Endothelial cell of umbilical vein (primary cell): Measurements from ENCODE around the gene TMEM82. TPM values are rescaled to one million over a fixed set of nuclear protein-coding genes. Genes with fewer than 3 reads are reported as not detected.

Experiments
- BruUV-seq: library from RNA; stranded (reverse); fragments of 400-500 nt; replicated peaks from 2 replicates; lab custom pipeline; 2021; lab: Mats Ljungman, UMichigan
- CTCF ChIA-PET: fragments of 300-600, 350-600 bp; sonication (Branson Sonifier 250); formaldehyde crosslinking; loops from one replicate; lab custom pipeline; 2021; ENCODE audit warnings: antibody characterized with exemption, inconsistent platforms; lab: Charles Lee
- POLR2A ChIA-PET: fragments of 300-600, 350-600 bp; sonication (Branson Sonifier 250); formaldehyde crosslinking; loops from one replicate; lab custom pipeline; 2021; ENCODE audit warnings: antibody characterized with exemption, inconsistent platforms; lab: Charles Lee
- DNase-seq: peaks from one replicate; pipeline ENCODE4 v3.0.0-alpha.2; 2011; ENCODE audit warnings: low read depth, low spot score
- FAIRE-seq: peaks from 2 replicates; lab custom pipeline; 2011; peaks lifted over from hg19 to GRCh38; lab: Jason Lieb, UNC
- H2AFZ ChIP-seq: 2 replicates; pipeline ENCODE4 v1.6.0; 2012; ENCODE audit warnings: low read depth, low read length, control low read depth, inconsistent platforms
- H3K27ac ChIP-seq: 2 replicates; pipeline ENCODE4 v1.5.1; 2011; ENCODE audit warnings: low read depth, mild to moderate bottlenecking, control low read depth, low read length, moderate library complexity; ENCODE audit not compliant: insufficient read depth
- H3K27me3 ChIP-seq, 2 experiments: 2 replicates each; pipeline versions ENCODE4 v1.6.0 to v1.6.1; 2011; ENCODE audit warnings: low read length in 2 of 2, mixed read lengths in 1 of 2; ENCODE audit not compliant: control insufficient read depth in 2 of 2, insufficient read depth in 2 of 2
- H3K36me3 ChIP-seq, 2 experiments: 2 replicates in 1 of 2; 3 replicates in 1 of 2; pipeline ENCODE4 v1.5.1; 2011; ENCODE audit warnings: low read length in 2 of 2, mild to moderate bottlenecking in 1 of 2, moderate library complexity in 1 of 2; ENCODE audit not compliant: control insufficient read depth in 2 of 2, insufficient read depth in 2 of 2; ENCODE audit errors: extremely low read depth in 1 of 2
- H3K4me1 ChIP-seq: 3 replicates; pipeline ENCODE4 v1.5.1; 2011; ENCODE audit warnings: mild to moderate bottlenecking, low read length; ENCODE audit not compliant: control insufficient read depth, insufficient read depth; ENCODE audit errors: extremely low read depth
- H3K4me2 ChIP-seq: 2 replicates; pipeline ENCODE4 v1.6.1; 2011; ENCODE audit warnings: low read length, control low read depth, mixed read lengths; ENCODE audit not compliant: insufficient read depth
- H3K4me3 ChIP-seq, 3 experiments: fragments of 200-600 bp in 1 of 3; sonication (generic), shearing (Covaris generic) in 1 of 3; replicated peaks in 1 of 3; 2 replicates each; pipeline ENCODE4 v1.5.1; 2011 to 2016; ENCODE audit warnings: control low read depth in 3 of 3, low read length in 3 of 3, mild to moderate bottlenecking in 2 of 3, inconsistent platforms in 1 of 3, low read depth in 1 of 3, moderate library complexity in 1 of 3; ENCODE audit not compliant: insufficient read depth in 1 of 3
- H3K79me2 ChIP-seq: 2 replicates; pipeline ENCODE4 v1.6.0; 2012; ENCODE audit warnings: low read length, inconsistent platforms; ENCODE audit not compliant: control insufficient read depth, insufficient read depth
- H3K9ac ChIP-seq: replicated peaks from 2 replicates; pipeline ENCODE3; 2011; ENCODE audit warnings: low read length, control low read depth; ENCODE audit not compliant: insufficient read depth; ENCODE audit errors: extremely low read depth
- H3K9me1 ChIP-seq: replicated peaks from 3 replicates; pipeline ENCODE4 v1.6.0; 2011; ENCODE audit warnings: mild to moderate bottlenecking, low read length; ENCODE audit not compliant: control insufficient read depth, insufficient read depth; ENCODE audit errors: extremely low read depth
- H3K9me3 ChIP-seq: replicated peaks from 2 replicates; pipeline ENCODE4 v1.5.1; 2012; ENCODE audit warnings: low read length, inconsistent platforms; ENCODE audit not compliant: control insufficient read depth, insufficient read depth
- H4K20me1 ChIP-seq: replicated peaks from 2 replicates; pipeline ENCODE3; 2011; ENCODE audit warnings: mild to moderate bottlenecking, low read length; ENCODE audit not compliant: control insufficient read depth, insufficient read depth; ENCODE audit errors: extremely low read depth
- EZH2 ChIP-seq: IDR thresholded peaks from 2 replicates; pipeline ENCODE4 v1.6.1; 2012; ENCODE audit warnings: borderline replicate concordance, low read depth, mild to moderate bottlenecking, moderate library complexity, low read length, inconsistent platforms; ENCODE audit not compliant: severe bottlenecking
- FOS ChIP-seq: IDR thresholded peaks from 2 replicates; pipeline ENCODE4 v1.6.1; 2011; ENCODE audit warnings: mild to moderate bottlenecking, low read length, moderate library complexity, borderline replicate concordance; ENCODE audit not compliant: insufficient read depth
- GATA2 ChIP-seq: IDR thresholded peaks from 2 replicates; pipeline ENCODE4 v1.7.0; 2011; ENCODE audit warnings: low read depth, mild to moderate bottlenecking, moderate library complexity, mixed read lengths, low read length; ENCODE audit not compliant: insufficient read length, insufficient read depth
- JUN ChIP-seq: IDR thresholded peaks from 2 replicates; pipeline ENCODE4 v1.6.1; 2011; ENCODE audit warnings: borderline replicate concordance, low read depth; ENCODE audit not compliant: insufficient read length, insufficient read depth
- MYC ChIP-seq: IDR thresholded peaks from one replicate; pipeline ENCODE4 v1.6.1; 2011; ENCODE audit warnings: mild to moderate bottlenecking, low read depth, low read length
- POLR2A ChIP-seq: IDR thresholded peaks from 2 replicates; pipeline ENCODE4 v1.6.1; 2012; ENCODE audit warnings: low read depth, mild to moderate bottlenecking, control low read depth, low read length
- POLR2AphosphoS5 ChIP-seq: IDR thresholded peaks from 2 replicates; pipeline ENCODE4 v1.6.1; 2012; ENCODE audit warnings: low read depth, mild to moderate bottlenecking, control low read depth, low read length, moderate library complexity; ENCODE audit not compliant: insufficient read depth
- dilution Hi-C: fragments of 300-500 bp; cut with MboI; formaldehyde crosslinking; loops from one replicate; pipeline ENCODE4 v1.15.0; 2019; ENCODE audit warnings: low sequenced_read_pairs; ENCODE audit not compliant: extremely low pct_ligation_motif_present
- intact Hi-C: fragments of 100-400 bp; cut with micrococcal nuclease; formaldehyde crosslinking; loops from one replicate; pipeline ENCODE4 v1.10.0; 2022
- polyA plus RNA-seq, 4 experiments: library from polyadenylated mRNA; depleted of rRNA in 3 of 4; stranded (reverse) in 3 of 4; unstranded in 1 of 4; fragments of >200 nt; gene quantifications; 2 replicates each; pipeline versions ENCODE4 v1.2.1 to v1.2.3, GENCODE V29; 2011 to 2012; ENCODE audit warnings: missing spikeins in 1 of 4
- total RNA-seq: library from RNA; stranded (reverse); gene quantifications from 2 replicates; pipeline ENCODE4 v1.2.3, GENCODE V29; 2021
- TF ChIP-seq, protein P1 (sequence below): IDR thresholded peaks from 2 replicates; pipeline ENCODE4 v1.6.1; 2011; ENCODE audit not compliant: insufficient read depth, insufficient read length

The TMEM82 gene
- total and polyA plus RNA-seq, 2 donors (not counting 3 experiments of a cell fraction or from before 2014, with no cell fraction given), result not detected

DNA sequence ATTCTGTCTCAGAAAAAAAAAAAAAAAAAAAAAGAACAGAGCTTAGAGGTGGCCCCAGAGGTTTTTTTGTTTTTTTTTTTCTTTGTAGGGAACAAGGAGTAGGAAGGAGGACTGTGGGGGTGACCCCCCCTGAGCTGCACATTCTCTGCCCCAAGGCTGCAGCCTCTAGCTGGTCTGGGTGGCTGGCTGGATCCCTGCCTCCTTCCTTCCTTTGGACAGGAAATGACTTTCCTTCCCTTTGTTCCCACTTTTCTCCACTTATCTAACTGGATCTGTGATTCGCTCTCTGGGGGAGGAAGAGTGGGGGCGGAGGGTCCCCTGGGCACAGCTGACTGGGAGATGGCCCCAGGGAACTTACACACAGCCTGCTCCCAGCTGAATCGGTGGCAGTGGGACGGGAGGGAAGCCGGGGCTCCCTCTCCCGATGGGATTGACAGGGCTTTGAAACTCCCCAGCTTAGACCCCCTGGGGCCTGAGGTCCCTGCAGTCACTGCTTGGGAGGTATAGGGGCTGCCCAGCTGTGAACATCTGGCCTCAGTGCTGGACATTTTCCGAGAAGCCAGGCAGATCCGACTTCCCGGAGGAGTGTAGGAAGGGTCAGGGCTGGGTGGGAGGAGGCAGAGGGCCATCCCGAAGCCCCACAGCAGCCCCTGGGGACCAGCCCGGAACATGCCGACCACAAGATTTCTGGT lies 18.4 kb downstream of the TMEM82 start:
- CTCF ChIA-PET, result interaction anchor here (1.0 to 4.4 kb wide), 7 partner anchors 12 to 164 kb away, joined by 3 to 31 read pairs (median 4); partner anchors contain the start of gene SLC25A34

More for the DNA sequence above, 18.4 kb downstream of the TMEM82 start:
- intact Hi-C loops (loop anchor here (1.0 to 5.0 kb wide), 5 partner anchors 11 to 163 kb away; partner anchors contain the start of genes DDI2 and PLEKHM2), dilution Hi-C loops (no loop called here)
- peak overlapping the region; percentile 95 for H3K4me2 ChIP-seq
- H3K9me1 ChIP-seq, result no peaks in the 10 kb centered on the region
- peaks cover 12 to 23% of the 10 kb centered on the region in 2 experiments for H3K36me3 ChIP-seq
- no TSS peak for BruUV-seq
- FAIRE-seq (peak; percentile 98), DNase-seq (peak; percentile 86)
- H4K20me1 ChIP-seq, result no peaks in the 10 kb centered on the region
- no peaks in the 10 kb centered on the region for H3K9me3 ChIP-seq
- H3K27ac ChIP-seq, result peak overlapping the region; percentile 81
- peak overlapping the region; percentile 96 for H3K9ac ChIP-seq
- TF ChIP-seq GATA2 (peak; percentile 99), POLR2AphosphoS5 (peak; percentile 91), POLR2A (peak; percentile 78), EZH2 (no peak), JUN (peak; percentile 36), MYC (peak; percentile 45), FOS (peak; percentile 65)
- TF ChIP-seq, protein P1, sequence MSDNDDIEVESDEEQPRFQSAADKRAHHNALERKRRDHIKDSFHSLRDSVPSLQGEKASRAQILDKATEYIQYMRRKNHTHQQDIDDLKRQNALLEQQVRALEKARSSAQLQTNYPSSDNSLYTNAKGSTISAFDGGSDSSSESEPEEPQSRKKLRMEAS, result no peak
- H3K27me3 ChIP-seq, result no peaks in the 10 kb centered on the region
- H2AFZ ChIP-seq, result no peak overlapping the region
- peak overlapping the region; percentile 92 to 99 (median 97) for H3K4me3 ChIP-seq
- peaks cover 62% of the 10 kb centered on the region for H3K4me1 ChIP-seq
- peaks cover 69% of the 10 kb centered on the region for H3K79me2 ChIP-seq
- POLR2A ChIA-PET, result interaction anchor here (0.5 to 2.2 kb wide), 9 partner anchors 11 to 1145 kb away, joined by 3 to 26 read pairs (median 4); no protein-coding TSS in a partner anchor
